ENCODE measurements around the gene ASPSCR1. TPM values are rescaled to one million over a fixed set of nuclear protein-coding genes. Genes with fewer than 3 reads are reported as not detected.

ASPSCR1 gene
- total and polyA plus RNA-seq, 2 of the 13 experiments (the other 11 are each of a cell fraction or from before 2014, with no cell fraction given), result 274 to 314 TPM

- no peak; the same call in 1 of the 2 replicates for TF ChIP-seq ZNF709 (CRISPR knock-in tag; IDR thresholded peaks at IDR 0.05)
- TF ChIP-seq ZNF354B (CRISPR knock-in tag; IDR thresholded peaks at IDR 0.05), result no peak
- TF ChIP-seq ZNF232 (CRISPR knock-in tag; IDR thresholded peaks at IDR 0.05; ENCODE audit: borderline replicate concordance), result peak; percentile 69; the same call in 1 of the 2 replicates
- TF ChIP-seq MTF2 (CRISPR knock-in tag; IDR thresholded peaks at IDR 0.05; ENCODE audit: borderline replicate concordance), result no peak; the same call in 1 of the 2 replicates
- TF ChIP-seq KDM6A (CRISPR knock-in tag; IDR thresholded peaks at IDR 0.05; ENCODE audit: low read depth), result peak; percentile 74; the same call in 1 of the 2 replicates
- 0 out of 2 replicates have a peak, but pooled peaks have one; percentile 88 for TF ChIP-seq ZSCAN20 (CRISPR knock-in tag; IDR thresholded peaks at IDR 0.05; ENCODE audit: borderline replicate concordance)
- no peak for TF ChIP-seq SP1 (IDR thresholded peaks at IDR 0.05)
- peak; percentile 63 for TF ChIP-seq SP1 (CRISPR knock-in tag; IDR thresholded peaks at IDR 0.05)
- no peak; the same call in 1 of the 2 replicates for TF ChIP-seq SATB2 (CRISPR knock-in tag; IDR thresholded peaks at IDR 0.05)
- peak; percentile 26; the same call in 1 of the 2 replicates for TF ChIP-seq ZNF337 (CRISPR knock-in tag; IDR thresholded peaks at IDR 0.05; ENCODE audit: borderline replicate concordance, low read depth)
- peak; percentile 81; the same call in 1 of the 2 replicates for TF ChIP-seq ZNF446 (CRISPR knock-in tag; IDR thresholded peaks at IDR 0.05)
- TF ChIP-seq TFAP4 (IDR thresholded peaks at IDR 0.05; ENCODE audit: borderline replicate concordance, low read depth), result peak; percentile 96; the same call in 1 of the 2 replicates
- no peak for TF ChIP-seq SNRNP70 (IDR thresholded peaks at IDR 0.05; ENCODE audit: low read depth, low read length)
- peak; percentile 39; the same call in 1 of the 2 replicates for TF ChIP-seq MIER2 (CRISPR knock-in tag; IDR thresholded peaks at IDR 0.05)
- no peak for TF ChIP-seq ZNF615 (CRISPR knock-in tag; IDR thresholded peaks at IDR 0.05; ENCODE audit: borderline replicate concordance)
- TF ChIP-seq SMC3 (IDR thresholded peaks at IDR 0.05; ENCODE audit: low read length), result no peak
- TF ChIP-seq GATAD2A (CRISPR knock-in tag; IDR thresholded peaks at IDR 0.05), result peak; percentile 98
- TF ChIP-seq, protein P1, sequence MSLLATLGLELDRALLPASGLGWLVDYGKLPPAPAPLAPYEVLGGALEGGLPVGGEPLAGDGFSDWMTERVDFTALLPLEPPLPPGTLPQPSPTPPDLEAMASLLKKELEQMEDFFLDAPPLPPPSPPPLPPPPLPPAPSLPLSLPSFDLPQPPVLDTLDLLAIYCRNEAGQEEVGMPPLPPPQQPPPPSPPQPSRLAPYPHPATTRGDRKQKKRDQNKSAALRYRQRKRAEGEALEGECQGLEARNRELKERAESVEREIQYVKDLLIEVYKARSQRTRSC (CRISPR knock-in tag; IDR thresholded peaks at IDR 0.05; ENCODE audit: low read depth), result no peak; the same call in 1 of the 2 replicates
- TF ChIP-seq, protein P2, sequence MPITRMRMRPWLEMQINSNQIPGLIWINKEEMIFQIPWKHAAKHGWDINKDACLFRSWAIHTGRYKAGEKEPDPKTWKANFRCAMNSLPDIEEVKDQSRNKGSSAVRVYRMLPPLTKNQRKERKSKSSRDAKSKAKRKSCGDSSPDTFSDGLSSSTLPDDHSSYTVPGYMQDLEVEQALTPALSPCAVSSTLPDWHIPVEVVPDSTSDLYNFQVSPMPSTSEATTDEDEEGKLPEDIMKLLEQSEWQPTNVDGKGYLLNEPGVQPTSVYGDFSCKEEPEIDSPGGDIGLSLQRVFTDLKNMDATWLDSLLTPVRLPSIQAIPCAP (CRISPR knock-in tag; IDR thresholded peaks at IDR 0.05; ENCODE audit: low read depth), result no peak
- peak; percentile 89 for TF ChIP-seq ZKSCAN8 (CRISPR knock-in tag; IDR thresholded peaks at IDR 0.05; ENCODE audit: borderline replicate concordance)
- TF ChIP-seq TBX2 (CRISPR knock-in tag; IDR thresholded peaks at IDR 0.05; ENCODE audit: borderline replicate concordance), result peak; percentile 92
- TF ChIP-seq YY1 (IDR thresholded peaks at IDR 0.05; ENCODE audit: insufficient read depth, insufficient replicate concordance, low read depth, low read length), result peak; percentile 83
- TF ChIP-seq, protein P3, sequence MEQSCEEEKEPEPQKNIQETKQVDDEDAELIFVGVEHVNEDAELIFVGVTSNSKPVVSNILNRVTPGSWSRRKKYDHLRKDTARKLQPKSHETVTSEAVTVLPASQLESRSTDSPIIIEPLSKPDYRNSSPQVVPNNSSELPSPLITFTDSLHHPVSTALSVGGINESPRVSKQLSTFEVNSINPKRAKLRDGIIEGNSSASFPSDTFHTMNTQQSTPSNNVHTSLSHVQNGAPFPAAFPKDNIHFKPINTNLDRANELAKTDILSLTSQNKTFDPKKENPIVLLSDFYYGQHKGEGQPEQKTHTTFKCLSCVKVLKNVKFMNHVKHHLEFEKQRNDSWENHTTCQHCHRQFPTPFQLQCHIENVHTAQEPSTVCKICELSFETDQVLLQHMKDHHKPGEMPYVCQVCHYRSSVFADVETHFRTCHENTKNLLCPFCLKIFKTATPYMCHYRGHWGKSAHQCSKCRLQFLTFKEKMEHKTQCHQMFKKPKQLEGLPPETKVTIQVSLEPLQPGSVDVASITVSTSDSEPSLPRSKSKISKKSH (CRISPR knock-in tag; IDR thresholded peaks at IDR 0.05; ENCODE audit: borderline replicate concordance), result no peak
- TF ChIP-seq POLR2AphosphoS5 (IDR thresholded peaks at IDR 0.05; ENCODE audit: low read depth, low read length), result peak; percentile 63
These were observed 23.6 kb downstream of the ASPSCR1 start (continued) for GRCh38 chr17:82000803-82001570.
